K562 (cell line): ENCODE measurements around the gene ATXN2L. TPM values are rescaled to one million over a fixed set of nuclear protein-coding genes. Genes with fewer than 3 reads are reported as not detected.

Experiments used
- ATAC-seq: fragments of 200-7000 bp; cut with Tn5 transposase; 3 replicates; pipeline ENCODE4 v1.9.1; 2020; ENCODE audit warnings: moderate library complexity
- BruUV-seq: library from RNA; stranded (reverse); fragments of 400-500 nt; replicated peaks from 2 replicates; lab custom pipeline; 2021; lab: Mats Ljungman, UMichigan
- CTCF ChIA-PET: fragments of 300-600 bp; formaldehyde crosslinking; extraction: SDS; loops from one replicate; lab custom pipeline; 2021; ENCODE audit warnings: low intra/inter-chr PET ratio; lab: Yijun Ruan, JAX
- POLR2A ChIA-PET: fragments of 300-600, 350-650 bp; sonication (Branson Sonifier 250); formaldehyde crosslinking; extraction: SDS; loops from one replicate; lab custom pipeline; 2021; ENCODE audit warnings: antibody characterized with exemption, inconsistent platforms; lab: Yijun Ruan, JAX
- DNase-seq, 4 experiments: peaks; one replicate each; pipeline versions ENCODE4 v3.0.0 to v3.0.0-alpha.2; 2011 to 2018; ENCODE audit warnings: low spot score in 3 of 4, mixed read lengths in 3 of 4; ENCODE audit errors: extremely low read depth in 1 of 4
- FAIRE-seq: peaks from 2 replicates; lab custom pipeline; 2011; peaks lifted over from hg19 to GRCh38; lab: Jason Lieb, UNC
- H2AFZ ChIP-seq: 2 replicates; pipeline ENCODE4 v1.6.0; 2011; ENCODE audit warnings: low read depth, low read length, control low read depth, inconsistent platforms
- H3K27ac ChIP-seq: fragments of 200-600 bp; 3 replicates; pipeline ENCODE4 v1.8.0; 2011; ENCODE audit warnings: low read depth, mild to moderate bottlenecking, control low read depth, inconsistent platforms, low read length, moderate library complexity, mixed read lengths; ENCODE audit errors: extremely low read depth
- H3K27me3 ChIP-seq, 2 experiments: fragments of 300-600 bp in 1 of 2; 2 replicates in 1 of 2; 3 replicates in 1 of 2; pipeline versions ENCODE4 v1.6.0 to v1.8.0; 2011; ENCODE audit warnings: inconsistent platforms in 2 of 2, low read length in 2 of 2, mild to moderate bottlenecking in 1 of 2, mixed read lengths in 1 of 2, moderate library complexity in 1 of 2; ENCODE audit not compliant: control insufficient read depth in 2 of 2, insufficient read depth in 2 of 2
- H3K36me3 ChIP-seq: fragments of 300-600 bp; 3 replicates; pipeline ENCODE4 v1.8.0; 2011; ENCODE audit warnings: mild to moderate bottlenecking, low read length, inconsistent platforms; ENCODE audit not compliant: control insufficient read depth, insufficient read depth
- H3K4me1 ChIP-seq, 2 experiments: fragments of 200-600 bp in 1 of 2; replicated peaks in 1 of 2; 2 replicates in 1 of 2; 3 replicates in 1 of 2; pipeline versions ENCODE4 v1.5.1 to v1.8.0; 2011; ENCODE audit warnings: inconsistent platforms in 2 of 2, low read length in 2 of 2, mild to moderate bottlenecking in 1 of 2, mixed read lengths in 1 of 2, moderate library complexity in 1 of 2; ENCODE audit not compliant: control insufficient read depth in 2 of 2, insufficient read depth in 2 of 2
- H3K4me2 ChIP-seq: 2 replicates; pipeline ENCODE4 v1.6.1; 2011; ENCODE audit warnings: low read length, control low read depth, inconsistent platforms, mixed read lengths; ENCODE audit not compliant: insufficient read depth
- H3K4me3 ChIP-seq: fragments of 200-600 bp; sonication (generic), shearing (Covaris generic); 2 replicates; pipeline ENCODE4 v1.5.1; 2016; ENCODE audit warnings: control low read depth, inconsistent platforms
- H3K79me2 ChIP-seq: fragments of 200-600 bp; 3 replicates; pipeline ENCODE4 v1.8.0; 2011; ENCODE audit warnings: low read length, inconsistent platforms; ENCODE audit not compliant: control insufficient read depth, insufficient read depth
- H3K9ac ChIP-seq, 2 experiments: 2 replicates each; pipeline versions ENCODE4 v1.6.0 to v1.6.1; 2011; ENCODE audit warnings: low read depth in 2 of 2, low read length in 2 of 2, control low read depth in 1 of 2, inconsistent platforms in 1 of 2, mild to moderate bottlenecking in 1 of 2, mixed read lengths in 1 of 2; ENCODE audit not compliant: insufficient read depth in 1 of 2
- H3K9me1 ChIP-seq: one replicate; pipeline ENCODE4 v1.6.0; 2011; ENCODE audit warnings: inconsistent platforms, mild to moderate bottlenecking, low read length, moderate library complexity; ENCODE audit not compliant: control insufficient read depth, insufficient read depth
- H3K9me3 ChIP-seq: replicated peaks from 2 replicates; pipeline ENCODE4 v1.5.1; 2011; ENCODE audit warnings: low read depth, low read length, inconsistent platforms; ENCODE audit not compliant: control insufficient read depth, insufficient read depth
- H4K20me1 ChIP-seq: replicated peaks from 2 replicates; pipeline ENCODE4 v1.6.1; 2011; ENCODE audit warnings: low read length, inconsistent platforms, mixed read lengths; ENCODE audit not compliant: control insufficient read depth, insufficient read depth
- EP300 ChIP-seq: IDR thresholded peaks from 2 replicates; pipeline ENCODE4 v1.6.1; 2012; ENCODE audit warnings: low read length, improper control_type of control experiment
- ETS1 ChIP-seq: conservative IDR thresholded peaks from 2 replicates; pipeline ENCODE4 v1.6.1; 2011; ENCODE audit warnings: low read depth, mild to moderate bottlenecking, low read length; ENCODE audit not compliant: control insufficient read depth
- HDAC1 ChIP-seq, 2 experiments: fragments of 450-650 bp; IDR thresholded peaks; 2 replicates each; pipeline ENCODE4 v1.6.1; 2016 to 2017; ENCODE audit warnings: inconsistent platforms in 1 of 2, mild to moderate bottlenecking in 1 of 2, moderate library complexity in 1 of 2
- HDAC2 ChIP-seq: fragments of 450-650 bp; IDR thresholded peaks from 2 replicates; pipeline ENCODE4 v1.6.1; 2016; ENCODE audit warnings: mild to moderate bottlenecking
- JUND ChIP-seq, 2 experiments: IDR thresholded peaks; 2 replicates in 1 of 2; 3 replicates in 1 of 2; pipeline ENCODE4 v1.6.1; 2011; ENCODE audit warnings: borderline replicate concordance in 2 of 2, low read depth in 2 of 2, low read length in 2 of 2, improper control_type of control experiment in 1 of 2, missing biosample characterization in 1 of 2, missing genetic modification characterization in 1 of 2, missing genetic modification reagents in 1 of 2
- KDM1A ChIP-seq, 2 experiments: fragments of 450-650 bp; IDR thresholded peaks; 2 replicates each; pipeline ENCODE4 v1.6.1; 2016; ENCODE audit warnings: mild to moderate bottlenecking in 2 of 2
- MTF1 ChIP-seq: fragments of 250-450 bp; sonication (Bioruptor Pico); IDR thresholded peaks from 2 replicates; pipeline ENCODE4 v1.9.0; 2021; ENCODE audit warnings: moderate library complexity, mild to moderate bottlenecking, inconsistent platforms, borderline replicate concordance
- NR2C2 ChIP-seq, 2 experiments: fragments of 200-800 bp in 1 of 2; sonication (Bioruptor generic) in 1 of 2; sonication (generic) in 1 of 2; formaldehyde crosslinking in 1 of 2; IDR thresholded peaks; 2 replicates each; pipeline versions ENCODE4 v1.6.1 to v1.8.0; 2016 to 2022; ENCODE audit warnings: mild to moderate bottlenecking in 1 of 2, missing compliant biosample characterization in 1 of 2, missing genetic modification characterization in 1 of 2, missing genetic modification reagents in 1 of 2
- PYGO2 ChIP-seq: fragments of 450-650 bp; IDR thresholded peaks from 2 replicates; pipeline ENCODE4 v1.6.1; 2016; ENCODE audit warnings: mild to moderate bottlenecking, missing genetic modification characterization, moderate library complexity, missing compliant biosample characterization
- RCOR1 ChIP-seq, 2 experiments: IDR thresholded peaks; 2 replicates each; pipeline ENCODE4 v1.6.1; 2012; ENCODE audit warnings: low read depth in 2 of 2, low read length in 2 of 2, borderline replicate concordance in 1 of 2, improper control_type of control experiment in 1 of 2
- SNRNP70 ChIP-seq: fragments of 200-400 bp; formaldehyde crosslinking; optimal IDR thresholded peaks from 2 replicates; pipeline ENCODE3; 2017; ENCODE audit warnings: low read depth, low read length
- ZNF57 ChIP-seq: fragments of 450-650 bp; formaldehyde crosslinking; IDR thresholded peaks from 2 replicates; pipeline ENCODE4 v1.4.0; 2020; ENCODE audit warnings: mild to moderate bottlenecking, moderate library complexity
- WGBS: fragments of 100-300 bp; shearing (Covaris generic); methylation state at CpG from one replicate; pipeline ENCODE4 v1.1.6; 2016; ENCODE audit warnings: low coverage, mixed read lengths; ENCODE audit not compliant: insufficient coverage; ENCODE audit errors: missing lambda C conversion rate; 5-methylcytosine and 5-hydroxymethylcytosine counted together
- in situ Hi-C: fragments of 300-500 bp; cut with MboI; formaldehyde crosslinking; loops from 4 replicates; pipeline ENCODE4 v1.15.0; 2018; ENCODE audit warnings: inconsistent platforms, mixed read lengths
- intact Hi-C: fragments of 100-400 bp; cut with micrococcal nuclease; formaldehyde crosslinking; loops from 2 replicates; pipeline ENCODE4 v1.14.2; 2022
- polyA plus RNA-seq, 8 experiments: library from polyadenylated mRNA; depleted of rRNA in 4 of 8; stranded (reverse) in 5 of 8; unstranded in 3 of 8; fragments of >200 nt; fragmentation: Nextera tagmentation in 2 of 8; fragmentation: Illumina TruSeq in 1 of 8; extraction: Ambion mirVana in 2 of 8; extraction: Trizol in 1 of 8; gene quantifications; 2 replicates each; pipeline versions ENCODE4 v1.2.1 to v1.2.3, GENCODE V29; 2011 to 2014; ENCODE audit warnings: inconsistent platforms in 1 of 8, missing spikeins in 1 of 8
- total RNA-seq, 7 experiments: library from RNA; depleted of rRNA in 6 of 7; stranded (reverse); fragments of >200 nt in 6 of 7; fragmentation: Illumina TruSeq in 2 of 7; extraction: Trizol in 2 of 7; gene quantifications; 2 replicates each; pipeline versions ENCODE4 v1.2.1 to v1.2.3, GENCODE V29; 2011 to 2021; ENCODE audit warnings: low replicate concordance in 1 of 7

ATXN2L gene
- total and polyA plus RNA-seq, 9 of the 15 experiments (the other 6 are each of a cell fraction or from before 2014, with no cell fraction given), result 3.8 to 280 (median 37.2) TPM

GRCh38 chr16:28880955-28881354 is 58.2 kb downstream of the ATXN2L start:
- Histone ChIP-seq H3K36me3 (peaks cover 2% of the 10 kb centered on the region; the same call in 1 of the 3 replicates), H2AFZ (no peak overlapping the region), H3K4me1 (peaks cover 11 to 59% of the 10 kb centered on the region in 2 experiments; a peak in 4 of 5 replicates), H3K27me3 (no peaks in the 10 kb centered on the region), H3K4me3 (no peak overlapping the region), H3K79me2 (peaks cover 9% of the 10 kb centered on the region), H4K20me1 (no peaks in the 10 kb centered on the region), H3K9me1 (no peaks in the 10 kb centered on the region), H3K9me3 (no peaks in the 10 kb centered on the region), H3K9ac (peak overlapping the region in 1 of 2 experiments; percentile 92; a peak in 1 of 4 replicates), H3K27ac (no peak overlapping the region), H3K4me2 (peak overlapping the region; percentile 71; the same call in 1 of the 2 replicates)
- no peak for DNase-seq
- intact Hi-C loops, result loop anchor here (5.0 kb wide), 2 partner anchors 34 to 56 kb away; partner anchors contain the start of gene TUFM
- no TSS peak for BruUV-seq
- 89% methylated on average over 4 of the region's 4 CpGs for WGBS
- ChIA-PET CTCF (no interaction called here), POLR2A (interaction anchor here (0.6 to 1.5 kb wide), 3 partner anchors 9 to 18 kb away, joined by 3 to 10 read pairs (median 4); partner anchors contain the start of gene SH2B1)
- in situ Hi-C loops, result no loop called here
- ATAC-seq, result no peak
- FAIRE-seq, result no peak
- TF ChIP-seq MTF1 (CRISPR knock-in tag) (no peak), EP300 (no peak), SNRNP70 (no peak), ZNF57 (CRISPR knock-in tag) (no peak), RCOR1 (IDR thresholded peaks at IDR 0.05; ENCODE audit: borderline replicate concordance in 1 of 2, low read depth in 2 of 2, low read length in 2 of 2) (peak in 1 of 2 experiments; percentile 72; a peak in 1 of 4 replicates), JUND (IDR thresholded peaks at IDR 0.05; ENCODE audit: borderline replicate concordance, low read depth, low read length) (no peak), JUND (tag; IDR thresholded peaks at IDR 0.05; ENCODE audit: borderline replicate concordance, low read depth, low read length) (no peak), KDM1A (IDR thresholded peaks at IDR 0.05) (peak; percentile 77 to 88), PYGO2 (tag) (no peak), NR2C2 (CRISPR knock-in tag; IDR thresholded peaks at IDR 0.05) (no peak), NR2C2 (tag; IDR thresholded peaks at IDR 0.05) (no peak), HDAC2 (peak; percentile 75; the same call in 1 of the 2 replicates), HDAC1 (IDR thresholded peaks at IDR 0.05) (peak in 1 of 2 experiments; percentile 25; a peak in 1 of 4 replicates), ETS1 (no peak)
